Measurements from ENCODE around the gene GPM6B. TPM values are rescaled to one million over a fixed set of nuclear protein-coding genes. Genes with fewer than 3 reads are reported as not detected.
A peak's percentile ranks its signal among the peaks of the same experiment; 100 is the strongest.

GPM6B gene
- total and polyA plus RNA-seq, 8 donors, result 0.29 to 67.9 (median 8.3) TPM

DNA sequence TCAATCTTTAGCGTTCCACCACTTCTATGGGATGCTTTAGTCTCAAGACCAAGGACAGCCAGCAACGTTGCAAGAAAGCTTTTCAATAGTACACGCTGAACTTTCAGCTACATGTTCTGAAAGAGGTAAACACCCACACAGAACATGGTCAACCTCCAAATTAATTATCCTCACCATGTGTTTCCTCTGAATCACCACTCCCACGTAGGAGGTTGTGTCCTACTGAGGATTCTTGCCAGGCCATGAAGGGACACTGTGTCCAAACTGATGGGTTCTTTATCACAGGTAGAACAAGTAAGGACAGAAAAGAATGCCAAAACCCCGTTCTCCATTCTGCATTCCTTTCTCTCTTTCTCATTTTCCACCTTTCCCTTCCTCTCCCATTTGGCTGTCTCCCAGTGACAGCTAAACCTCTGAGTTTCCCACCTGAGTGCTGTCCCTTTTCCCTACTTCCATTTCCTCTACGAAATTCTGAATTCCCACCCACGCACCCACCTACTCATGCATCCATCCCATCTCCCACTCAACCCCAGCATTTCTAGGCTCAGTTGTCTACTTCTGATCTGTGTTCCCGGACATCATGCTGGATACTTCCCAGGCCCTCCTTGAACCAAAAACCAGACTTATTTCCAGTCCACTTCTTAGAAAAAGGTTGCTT lies 29.0 kb upstream of the GPM6B start:
- intact Hi-C loops (cut with DNase I; ENCODE audit: low total_unique reads), result no loop called here
- Histone ChIP-seq H3K4me1 (no peaks in the 10 kb centered on the region), H3K4me3 (no peak overlapping the region), H3K27ac (no peak overlapping the region), H3K36me3 (no peaks in the 10 kb centered on the region), H3K27me3 (no peaks in the 10 kb centered on the region), H3K9me3 (no peaks in the 10 kb centered on the region)
- TF ChIP-seq EP300 (IDR thresholded peaks at IDR 0.05) (no peak), CTCF (IDR thresholded peaks at IDR 0.05) (no peak), POLR2A (IDR thresholded peaks at IDR 0.05) (no peak), POLR2AphosphoS5 (IDR thresholded peaks at IDR 0.05) (no peak)
- no peak for DNase-seq
- 73 to 81% (median 75%) methylated on average over 8 of the region's 8 CpGs for WGBS, 5 donors

- Histone ChIP-seq H3K4me1 (no peaks in the 10 kb centered on the region), H3K9me3 (no peaks in the 10 kb centered on the region), H3K27ac (no peak overlapping the region), H3K36me3 (no peaks in the 10 kb centered on the region), H3K4me3 (no peak overlapping the region), H3K27me3 (no peaks in the 10 kb centered on the region)
- 58 to 92% (median 77%) methylated on average over 1 of the region's 1 CpG for WGBS, 5 donors
- TF ChIP-seq CTCF (IDR thresholded peaks at IDR 0.05) (no peak), EP300 (IDR thresholded peaks at IDR 0.05) (no peak), POLR2A (IDR thresholded peaks at IDR 0.05) (no peak), POLR2AphosphoS5 (IDR thresholded peaks at IDR 0.05) (no peak)
- intact Hi-C loops (cut with DNase I; ENCODE audit: low total_unique reads), result no loop called here
- no peak for DNase-seq
These were observed 26.3 kb upstream of the GPM6B start for GRCh38 chrX:13843150-13843721.

DNA sequence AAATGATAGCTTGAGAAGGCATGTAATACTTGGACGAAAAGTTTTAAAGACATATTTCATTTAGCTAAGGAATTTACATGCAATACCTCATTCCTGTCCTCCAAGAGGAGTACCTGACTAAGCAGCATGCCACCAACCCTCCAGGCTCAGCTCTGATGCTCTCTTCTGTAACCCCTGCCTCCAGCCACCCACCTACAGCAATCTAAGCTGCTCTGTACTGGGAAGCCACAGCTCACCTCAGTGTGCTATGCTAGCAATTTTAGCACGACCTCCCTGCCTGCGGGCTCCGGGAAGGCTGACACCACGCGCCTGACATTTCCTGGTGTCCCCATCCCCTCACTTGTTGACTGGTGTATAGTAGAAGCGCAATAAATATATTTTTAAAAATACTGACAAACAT lies 23.2 kb upstream of the GPM6B start:
- TF ChIP-seq EP300 (IDR thresholded peaks at IDR 0.05) (no peak), CTCF (IDR thresholded peaks at IDR 0.05) (no peak), POLR2AphosphoS5 (IDR thresholded peaks at IDR 0.05) (no peak), POLR2A (IDR thresholded peaks at IDR 0.05) (no peak)
- intact Hi-C loops (cut with DNase I; ENCODE audit: low total_unique reads), result no loop called here
- WGBS, 5 donors, result 81 to 92% (median 90%) methylated on average over 7 of the region's 7 CpGs
- no peaks in the 10 kb centered on the region for H3K27me3 ChIP-seq
- no peaks in the 10 kb centered on the region for H3K4me1 ChIP-seq
- no peaks in the 10 kb centered on the region for H3K9me3 ChIP-seq
- no peak for DNase-seq
- no peak overlapping the region for H3K4me3 ChIP-seq
- H3K27ac ChIP-seq, result no peak overlapping the region
- no peaks in the 10 kb centered on the region for H3K36me3 ChIP-seq

- WGBS, 5 donors, result 20 to 42% (median 32%) methylated on average over 7 of the region's 7 CpGs
- no peak overlapping the region for H3K4me3 ChIP-seq
- H3K27me3 ChIP-seq, result no peaks in the 10 kb centered on the region
- H3K9me3 ChIP-seq, result no peaks in the 10 kb centered on the region
- H3K36me3 ChIP-seq, result no peaks in the 10 kb centered on the region
- no peak overlapping the region for H3K27ac ChIP-seq
- intact Hi-C loops (cut with DNase I; ENCODE audit: low total_unique reads), result no loop called here
- no peaks in the 10 kb centered on the region for H3K4me1 ChIP-seq
- no peak for TF ChIP-seq POLR2A (IDR thresholded peaks at IDR 0.05)
- TF ChIP-seq EP300 (IDR thresholded peaks at IDR 0.05), result no peak
- TF ChIP-seq POLR2AphosphoS5 (IDR thresholded peaks at IDR 0.05), result no peak
- TF ChIP-seq CTCF (IDR thresholded peaks at IDR 0.05), result no peak
- DNase-seq, result peak in 1 of 2 donors; percentile 19
These were observed 20.4 kb upstream of the GPM6B start for GRCh38 chrX:13837290-13837745.

All from stomach (tissue), 9 donors.